Activated B cell treated with CpG ODN at 0.5 μM for 24 hours (primary cell): ENCODE data around the gene PPDPF. TPM values are rescaled to one million over a fixed set of nuclear protein-coding genes. Genes with fewer than 3 reads are reported as not detected.

ENCODE experiments used
- ATAC-seq: fragments of 200-7000 bp; cut with Tn5 transposase; one replicate; pipeline ENCODE4 v1.10.0; 2021; ENCODE audit warnings: low read depth, mild to moderate bottlenecking, moderate library complexity
- CTCF ChIA-PET: fragments of 350-600 bp; sonication (Branson Sonifier 250); formaldehyde crosslinking; loops from one replicate; lab custom pipeline; 2021; ENCODE audit warnings: antibody characterized with exemption; lab: Charles Lee
- POLR2A ChIA-PET: fragments of 350-600 bp; sonication (Branson Sonifier 250); formaldehyde crosslinking; loops from one replicate; lab custom pipeline; 2021; ENCODE audit warnings: antibody characterized with exemption; lab: Charles Lee
- DNase-seq: peaks from one replicate; pipeline ENCODE4 v3.0.0; 2022
- H3K27ac Mint-ChIP-seq: one replicate; pipeline ENCODE4 v1.8.0; 2020; ENCODE audit warnings: mixed read lengths
- H3K27me3 Mint-ChIP-seq: one replicate; pipeline ENCODE4 v1.8.0; 2021; ENCODE audit warnings: mixed read lengths
- H3K36me3 Mint-ChIP-seq: one replicate; pipeline ENCODE4 v1.8.0; 2021; ENCODE audit warnings: low read depth, mixed read lengths
- H3K4me1 Mint-ChIP-seq: one replicate; pipeline ENCODE4 v1.8.0; 2021; ENCODE audit warnings: mixed read lengths
- H3K4me3 Mint-ChIP-seq: one replicate; pipeline ENCODE4 v1.8.0; 2020; ENCODE audit warnings: mild to moderate bottlenecking, mixed read lengths
- H3K9me3 Mint-ChIP-seq: one replicate; pipeline ENCODE4 v1.8.0; 2020; ENCODE audit warnings: mixed read lengths
- CTCF ChIP-seq: fragments of 200-600 bp; IDR thresholded peaks from one replicate; pipeline ENCODE4 v1.8.0; 2022; ENCODE audit warnings: antibody characterized with exemption, mild to moderate bottlenecking
- intact Hi-C: fragments of 100-400 bp; cut with micrococcal nuclease; formaldehyde crosslinking; loops from one replicate; pipeline ENCODE4 v1.15.1; 2024
- total RNA-seq: library from RNA; stranded (reverse); gene quantifications from 2 replicates; pipeline ENCODE4 v1.2.3, GENCODE V29; 2022

Gene PPDPF
- total RNA-seq, 1 donor from 2014 or later, result 172 TPM

GRCh38 chr20:63534427-63534830 lies 13.9 kb downstream of the PPDPF start:
- POLR2A ChIA-PET, result interaction anchor here (10.6 kb wide), 1 partner anchor 12 kb away, joined by 179 read pairs; the partner anchor contains the start of gene PPDPF
- CTCF ChIA-PET, result no interaction called here
- intact Hi-C loops, result no loop called here

DNA sequence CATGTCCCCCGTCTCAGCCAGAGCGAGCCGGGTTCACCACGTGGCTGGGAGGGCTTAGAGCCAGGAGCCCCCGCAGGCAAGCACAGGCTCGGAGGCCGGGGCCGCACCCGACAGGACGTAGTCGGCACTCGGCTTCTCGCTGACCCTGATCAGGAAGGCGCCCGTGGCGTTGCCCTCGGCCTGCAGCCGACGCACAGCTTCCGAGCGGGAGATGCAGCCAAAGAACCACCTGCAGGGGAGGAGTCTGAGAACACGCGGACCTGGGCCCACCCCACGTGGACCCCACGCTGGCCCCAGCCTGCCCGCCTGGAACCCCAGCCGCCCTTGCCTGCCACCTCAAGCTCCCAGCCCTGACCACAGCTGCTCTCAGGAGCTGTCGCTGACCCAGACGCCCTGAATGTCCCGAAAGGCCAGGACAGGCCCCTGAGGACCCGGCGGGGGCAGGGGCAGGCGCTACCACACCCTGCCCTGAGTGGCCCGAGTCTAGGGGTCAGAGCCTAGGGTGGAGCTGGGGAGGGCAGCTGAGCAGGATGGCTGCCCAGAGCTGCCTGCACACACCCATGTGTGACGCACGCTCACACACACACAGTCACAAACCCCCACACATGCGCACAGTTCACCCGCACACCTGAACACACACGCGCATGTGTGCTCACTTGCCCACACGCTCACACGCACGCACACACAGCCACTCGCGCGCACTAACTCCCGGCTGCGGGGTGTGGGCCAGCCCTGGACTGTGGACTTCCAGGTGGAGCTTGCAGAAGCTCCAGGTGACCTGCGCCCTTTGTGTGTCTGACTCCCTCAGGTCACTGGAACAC lies 14.5 kb downstream of the PPDPF start:
- no peaks in the 10 kb centered on the region for H3K9me3 Mint-ChIP-seq
- intact Hi-C loops, result loop anchor here (5.0 kb wide), 3 partner anchors 202 to 522 kb away; partner anchors contain the start of genes C20orf204, LIME1 and SLC2A4RG
- no peak for TF ChIP-seq CTCF
- ATAC-seq (no peak), DNase-seq (peak; percentile 23)
- no peaks in the 10 kb centered on the region for H3K36me3 Mint-ChIP-seq
- ChIA-PET CTCF (no interaction called here), POLR2A (interaction anchor here (10.6 kb wide), 1 partner anchor 13 kb away, joined by 179 read pairs; the partner anchor contains the start of gene PPDPF)
- no peak overlapping the region for H3K4me3 Mint-ChIP-seq
- H3K27me3 Mint-ChIP-seq, result no peaks in the 10 kb centered on the region
- no peak overlapping the region for H3K27ac Mint-ChIP-seq
- peaks cover 18% of the 10 kb centered on the region for H3K4me1 Mint-ChIP-seq

More at GRCh38 chr20:63534427-63534830, 13.9 kb downstream of the PPDPF start:
- H3K4me3 Mint-ChIP-seq, result no peak overlapping the region
- ATAC-seq (no peak), DNase-seq (peak; percentile 15)
- H3K27me3 Mint-ChIP-seq, result no peaks in the 10 kb centered on the region
- TF ChIP-seq CTCF, result no peak
- H3K27ac Mint-ChIP-seq, result no peak overlapping the region
- no peaks in the 10 kb centered on the region for H3K36me3 Mint-ChIP-seq
- no peaks in the 10 kb centered on the region for H3K9me3 Mint-ChIP-seq
- H3K4me1 Mint-ChIP-seq, result peaks cover 18% of the 10 kb centered on the region

- POLR2A ChIA-PET, result interaction anchor here (1.1 to 10.6 kb wide), 17 partner anchors 8 to 420 kb away, joined by 3 to 179 read pairs (median 12); partner anchors contain the start of genes ARFRP1, FNDC11, GMEB2 and HELZ2
- Mint-ChIP-seq H3K4me1 (peaks cover 20% of the 10 kb centered on the region), H3K36me3 (no peaks in the 10 kb centered on the region), H3K4me3 (no peak overlapping the region), H3K27ac (no peak overlapping the region), H3K9me3 (no peaks in the 10 kb centered on the region), H3K27me3 (no peaks in the 10 kb centered on the region)
- ATAC-seq (no peak), DNase-seq (no peak)
- intact Hi-C loops, result loop anchor here (5.0 kb wide), 3 partner anchors 201 to 521 kb away; partner anchors contain the start of genes C20orf204, LIME1 and SLC2A4RG
- CTCF ChIA-PET, result interaction anchor here (0.8 to 3.1 kb wide), 6 partner anchors 15 to 438 kb away, joined by 3 to 27 read pairs (median 4); no protein-coding TSS in a partner anchor
- no peak for TF ChIP-seq CTCF
Observed at GRCh38 chr20:63536241-63536977, 15.8 kb downstream of the PPDPF start.

DNA sequence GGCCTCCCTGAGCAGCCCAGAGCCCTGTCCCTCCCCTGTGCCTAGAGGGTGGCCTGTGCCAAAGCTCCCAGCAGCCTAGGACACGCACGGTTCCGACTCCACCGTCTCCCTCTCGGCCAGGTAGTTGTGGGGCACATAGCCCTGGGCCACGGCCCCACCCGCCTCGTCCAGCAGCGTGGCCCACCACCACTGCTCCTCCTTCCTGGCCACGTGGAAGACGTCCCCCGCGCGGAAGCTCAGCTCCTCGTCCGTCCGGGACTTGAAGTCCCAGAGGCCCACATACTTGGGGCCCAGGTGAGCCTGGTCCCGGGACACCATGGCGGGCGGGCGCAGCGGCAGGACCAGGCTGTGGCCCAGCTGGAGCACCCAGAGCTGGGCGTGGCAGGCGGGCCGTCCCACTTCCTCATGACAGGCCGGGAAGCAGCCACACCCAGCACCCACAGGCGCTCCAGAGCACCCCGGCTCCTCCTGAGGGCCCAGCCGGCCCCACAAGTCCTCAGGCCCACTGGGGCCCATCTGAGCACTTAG lies 16.5 kb downstream of the PPDPF start, which contains the start of gene PTK6:
Gene PTK6 (minus strand): TSS at position 380 of the 528 bp plus-strand sequence. CDS start 62 bp downstream, at position 318.
- intact Hi-C loops, result loop anchor here (1.0 to 5.0 kb wide), 7 partner anchors 17 to 520 kb away; partner anchors contain the start of genes C20orf204, DNAJC5, LIME1 and PPDPF
- no peaks in the 10 kb centered on the region for H3K36me3 Mint-ChIP-seq
- peak within 1 kb of the TSS; percentile 80 for H3K27ac Mint-ChIP-seq
- H3K9me3 Mint-ChIP-seq, result no peaks in the 10 kb centered on the region
- no peaks in the 10 kb centered on the region for H3K27me3 Mint-ChIP-seq
- H3K4me3 Mint-ChIP-seq, result peak within 1 kb of the TSS; percentile 80
- TF ChIP-seq CTCF, result no peak
- peaks cover 22% of the 10 kb centered on the region for H3K4me1 Mint-ChIP-seq
- no peak for DNase-seq
- peak; percentile 5 for ATAC-seq
- ChIA-PET CTCF (interaction anchor here (0.6 to 3.1 kb wide), 30 partner anchors 14 to 584 kb away, joined by 3 to 27 read pairs (median 4); partner anchors contain the start of genes ARFRP1, GMEB2, HELZ2 and LIME1), POLR2A (interaction anchor here (0.6 to 10.6 kb wide), 27 partner anchors 9 to 589 kb away, joined by 3 to 179 read pairs (median 9); partner anchors contain the start of genes ARFRP1, FNDC11, GMEB2 and HELZ2)
